ENCODE measurements around the gene RBMS1.

GRCh38 chr2:160458718-160459453, 34.7 kb downstream of the RBMS1 start:
- TF ChIP-seq CTCF (IDR thresholded peaks at IDR 0.05; ENCODE audit: insufficient read depth, low read length), result no peak
- TF ChIP-seq POLR2AphosphoS5 (IDR thresholded peaks at IDR 0.05; ENCODE audit: low read depth), result no peak

Data from HL-60 (cell line).